ENCODE data around the gene HAL.

GRCh38 chr12:96040305-96041133 lies 44.4 kb upstream of the HAL start:
- TF ChIP-seq POLR2A (IDR thresholded peaks at IDR 0.05; ENCODE audit: low read depth) (no peak), CTCF (IDR thresholded peaks at IDR 0.05) (no peak), EP300 (IDR thresholded peaks at IDR 0.05) (no peak)

All from esophagus muscularis mucosa (tissue), 4 donors.